K562 (cell line): ENCODE measurements around the gene DCAF10. TPM values are rescaled to one million over a fixed set of nuclear protein-coding genes. Genes with fewer than 3 reads are reported as not detected.

Experiments
- ATAC-seq: fragments of 200-7000 bp; cut with Tn5 transposase; 3 replicates; pipeline ENCODE4 v1.9.1; 2020; ENCODE audit warnings: moderate library complexity
- BruUV-seq: library from RNA; stranded (reverse); fragments of 400-500 nt; replicated peaks from 2 replicates; lab custom pipeline; 2021; lab: Mats Ljungman, UMichigan
- CTCF ChIA-PET: fragments of 300-600 bp; formaldehyde crosslinking; extraction: SDS; loops from one replicate; lab custom pipeline; 2021; ENCODE audit warnings: low intra/inter-chr PET ratio; lab: Yijun Ruan, JAX
- POLR2A ChIA-PET: fragments of 300-600, 350-650 bp; sonication (Branson Sonifier 250); formaldehyde crosslinking; extraction: SDS; loops from one replicate; lab custom pipeline; 2021; ENCODE audit warnings: antibody characterized with exemption, inconsistent platforms; lab: Yijun Ruan, JAX
- DNase-seq, 4 experiments: peaks; one replicate each; pipeline versions ENCODE4 v3.0.0 to v3.0.0-alpha.2; 2011 to 2018; ENCODE audit warnings: low spot score in 3 of 4, mixed read lengths in 3 of 4; ENCODE audit errors: extremely low read depth in 1 of 4
- FAIRE-seq: peaks from 2 replicates; lab custom pipeline; 2011; peaks lifted over from hg19 to GRCh38; lab: Jason Lieb, UNC
- H2AFZ ChIP-seq: 2 replicates; pipeline ENCODE4 v1.6.0; 2011; ENCODE audit warnings: low read depth, low read length, control low read depth, inconsistent platforms
- H3K27ac ChIP-seq: fragments of 200-600 bp; 3 replicates; pipeline ENCODE4 v1.8.0; 2011; ENCODE audit warnings: low read depth, mild to moderate bottlenecking, control low read depth, inconsistent platforms, low read length, moderate library complexity, mixed read lengths; ENCODE audit errors: extremely low read depth
- H3K27me3 ChIP-seq, 2 experiments: fragments of 300-600 bp in 1 of 2; 2 replicates in 1 of 2; 3 replicates in 1 of 2; pipeline versions ENCODE4 v1.6.0 to v1.8.0; 2011; ENCODE audit warnings: inconsistent platforms in 2 of 2, low read length in 2 of 2, mild to moderate bottlenecking in 1 of 2, mixed read lengths in 1 of 2, moderate library complexity in 1 of 2; ENCODE audit not compliant: control insufficient read depth in 2 of 2, insufficient read depth in 2 of 2
- H3K36me3 ChIP-seq: fragments of 300-600 bp; 3 replicates; pipeline ENCODE4 v1.8.0; 2011; ENCODE audit warnings: mild to moderate bottlenecking, low read length, inconsistent platforms; ENCODE audit not compliant: control insufficient read depth, insufficient read depth
- H3K4me1 ChIP-seq, 2 experiments: fragments of 200-600 bp in 1 of 2; replicated peaks in 1 of 2; 2 replicates in 1 of 2; 3 replicates in 1 of 2; pipeline versions ENCODE4 v1.5.1 to v1.8.0; 2011; ENCODE audit warnings: inconsistent platforms in 2 of 2, low read length in 2 of 2, mild to moderate bottlenecking in 1 of 2, mixed read lengths in 1 of 2, moderate library complexity in 1 of 2; ENCODE audit not compliant: control insufficient read depth in 2 of 2, insufficient read depth in 2 of 2
- H3K4me2 ChIP-seq: 2 replicates; pipeline ENCODE4 v1.6.1; 2011; ENCODE audit warnings: low read length, control low read depth, inconsistent platforms, mixed read lengths; ENCODE audit not compliant: insufficient read depth
- H3K4me3 ChIP-seq: fragments of 200-600 bp; sonication (generic), shearing (Covaris generic); 2 replicates; pipeline ENCODE4 v1.5.1; 2016; ENCODE audit warnings: control low read depth, inconsistent platforms
- H3K79me2 ChIP-seq: fragments of 200-600 bp; 3 replicates; pipeline ENCODE4 v1.8.0; 2011; ENCODE audit warnings: low read length, inconsistent platforms; ENCODE audit not compliant: control insufficient read depth, insufficient read depth
- H3K9ac ChIP-seq, 2 experiments: 2 replicates each; pipeline versions ENCODE4 v1.6.0 to v1.6.1; 2011; ENCODE audit warnings: low read depth in 2 of 2, low read length in 2 of 2, control low read depth in 1 of 2, inconsistent platforms in 1 of 2, mild to moderate bottlenecking in 1 of 2, mixed read lengths in 1 of 2; ENCODE audit not compliant: insufficient read depth in 1 of 2
- H3K9me1 ChIP-seq: one replicate; pipeline ENCODE4 v1.6.0; 2011; ENCODE audit warnings: inconsistent platforms, mild to moderate bottlenecking, low read length, moderate library complexity; ENCODE audit not compliant: control insufficient read depth, insufficient read depth
- H3K9me3 ChIP-seq: replicated peaks from 2 replicates; pipeline ENCODE4 v1.5.1; 2011; ENCODE audit warnings: low read depth, low read length, inconsistent platforms; ENCODE audit not compliant: control insufficient read depth, insufficient read depth
- H4K20me1 ChIP-seq: replicated peaks from 2 replicates; pipeline ENCODE4 v1.6.1; 2011; ENCODE audit warnings: low read length, inconsistent platforms, mixed read lengths; ENCODE audit not compliant: control insufficient read depth, insufficient read depth
- BACH1 ChIP-seq: fragments of 200-800 bp; sonication (Bioruptor generic); IDR thresholded peaks from 2 replicates; pipeline ENCODE4 v1.6.1; 2016; ENCODE audit warnings: missing genetic modification characterization, missing compliant biosample characterization
- CEBPB ChIP-seq: fragments of 450-650 bp; IDR thresholded peaks from 2 replicates; pipeline ENCODE4 v1.6.1; 2016; ENCODE audit warnings: missing genetic modification characterization, missing compliant biosample characterization
- NFYB ChIP-seq: IDR thresholded peaks from 2 replicates; pipeline ENCODE4 v1.6.1; 2011; ENCODE audit warnings: mild to moderate bottlenecking, moderate library complexity; ENCODE audit not compliant: insufficient read length; ENCODE audit errors: extremely low read depth
- PML ChIP-seq: IDR thresholded peaks from 2 replicates; pipeline ENCODE4 v1.6.1; 2012; ENCODE audit warnings: low read length, inconsistent platforms
- ZNF644 ChIP-seq: fragments of 200-800 bp; sonication (Bioruptor generic); IDR thresholded peaks from 2 replicates; pipeline ENCODE4 v1.6.1; 2016; ENCODE audit warnings: low read depth, missing genetic modification characterization, missing compliant biosample characterization
- WGBS: fragments of 100-300 bp; shearing (Covaris generic); methylation state at CpG from one replicate; pipeline ENCODE4 v1.1.6; 2016; ENCODE audit warnings: low coverage, mixed read lengths; ENCODE audit not compliant: insufficient coverage; ENCODE audit errors: missing lambda C conversion rate; 5-methylcytosine and 5-hydroxymethylcytosine counted together
- in situ Hi-C: fragments of 300-500 bp; cut with MboI; formaldehyde crosslinking; loops from 4 replicates; pipeline ENCODE4 v1.15.0; 2018; ENCODE audit warnings: inconsistent platforms, mixed read lengths
- intact Hi-C: fragments of 100-400 bp; cut with micrococcal nuclease; formaldehyde crosslinking; loops from 2 replicates; pipeline ENCODE4 v1.14.2; 2022
- polyA plus RNA-seq, 8 experiments: library from polyadenylated mRNA; depleted of rRNA in 4 of 8; stranded (reverse) in 5 of 8; unstranded in 3 of 8; fragments of >200 nt; fragmentation: Nextera tagmentation in 2 of 8; fragmentation: Illumina TruSeq in 1 of 8; extraction: Ambion mirVana in 2 of 8; extraction: Trizol in 1 of 8; gene quantifications; 2 replicates each; pipeline versions ENCODE4 v1.2.1 to v1.2.3, GENCODE V29; 2011 to 2014; ENCODE audit warnings: inconsistent platforms in 1 of 8, missing spikeins in 1 of 8
- total RNA-seq, 7 experiments: library from RNA; depleted of rRNA in 6 of 7; stranded (reverse); fragments of >200 nt in 6 of 7; fragmentation: Illumina TruSeq in 2 of 7; extraction: Trizol in 2 of 7; gene quantifications; 2 replicates each; pipeline versions ENCODE4 v1.2.1 to v1.2.3, GENCODE V29; 2011 to 2021; ENCODE audit warnings: low replicate concordance in 1 of 7
- TF ChIP-seq, protein P1 (sequence below): sonication (generic); formaldehyde crosslinking; IDR thresholded peaks from 2 replicates; pipeline ENCODE4 v1.9.0; 2022; ENCODE audit warnings: mild to moderate bottlenecking, missing genetic modification reagents
- TF ChIP-seq, protein P2 (sequence below): fragments of 450-650 bp; IDR thresholded peaks from 2 replicates; pipeline ENCODE4 v1.6.1; 2016

The DCAF10 gene
- total and polyA plus RNA-seq, 9 of the 15 experiments (the other 6 are each of a cell fraction or from before 2014, with no cell fraction given): 6.8 to 40.1 (median 16.9) TPM

- peaks cover 22 to 32% of the 10 kb centered on the region in 2 experiments for H3K4me1 ChIP-seq
- BruUV-seq: no TSS peak
- CTCF ChIA-PET: no interaction called here
Observed at GRCh38 chr9:37905776-37906175, 105.2 kb downstream of the DCAF10 start.

GRCh38 chr9:37906312-37907239 lies 106.0 kb downstream of the DCAF10 start:
- FAIRE-seq (no peak), ATAC-seq (no peak), DNase-seq (no peak)
- CTCF ChIA-PET: no interaction called here
- no peak overlapping the region for H3K27ac ChIP-seq
- no peak overlapping the region for H3K4me3 ChIP-seq
- peak overlapping the region; percentile 96; the same call in 1 of the 2 replicates for H3K4me2 ChIP-seq
- POLR2A ChIA-PET: interaction anchor here (0.6 to 1.2 kb wide), 2 partner anchors 437 to 464 kb away, joined by 3 to 4 read pairs; no protein-coding TSS in a partner anchor
- TF ChIP-seq, protein P1, sequence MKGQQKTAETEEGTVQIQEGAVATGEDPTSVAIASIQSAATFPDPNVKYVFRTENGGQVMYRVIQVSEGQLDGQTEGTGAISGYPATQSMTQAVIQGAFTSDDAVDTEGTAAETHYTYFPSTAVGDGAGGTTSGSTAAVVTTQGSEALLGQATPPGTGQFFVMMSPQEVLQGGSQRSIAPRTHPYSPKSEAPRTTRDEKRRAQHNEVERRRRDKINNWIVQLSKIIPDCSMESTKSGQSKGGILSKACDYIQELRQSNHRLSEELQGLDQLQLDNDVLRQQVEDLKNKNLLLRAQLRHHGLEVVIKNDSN: no peak
- TF ChIP-seq CEBPB (tag) (peak; percentile 59), ZNF644 (no peak), NFYB (peak; percentile 8)
- TF ChIP-seq, protein P2, sequence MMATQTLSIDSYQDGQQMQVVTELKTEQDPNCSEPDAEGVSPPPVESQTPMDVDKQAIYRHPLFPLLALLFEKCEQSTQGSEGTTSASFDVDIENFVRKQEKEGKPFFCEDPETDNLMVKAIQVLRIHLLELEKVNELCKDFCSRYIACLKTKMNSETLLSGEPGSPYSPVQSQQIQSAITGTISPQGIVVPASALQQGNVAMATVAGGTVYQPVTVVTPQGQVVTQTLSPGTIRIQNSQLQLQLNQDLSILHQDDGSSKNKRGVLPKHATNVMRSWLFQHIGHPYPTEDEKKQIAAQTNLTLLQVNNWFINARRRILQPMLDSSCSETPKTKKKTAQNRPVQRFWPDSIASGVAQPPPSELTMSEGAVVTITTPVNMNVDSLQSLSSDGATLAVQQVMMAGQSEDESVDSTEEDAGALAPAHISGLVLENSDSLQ: peak; percentile 20; the same call in 1 of the 2 replicates
- H2AFZ ChIP-seq: no peak overlapping the region
- no peaks in the 10 kb centered on the region for H3K9me1 ChIP-seq
- H3K4me1 ChIP-seq: peaks cover 22 to 32% of the 10 kb centered on the region in 2 experiments
- WGBS: 72% methylated on average over 10 of the region's 11 CpGs
- no peaks in the 10 kb centered on the region for H3K9me3 ChIP-seq
- H3K27me3 ChIP-seq: no peaks in the 10 kb centered on the region
- in situ Hi-C loops: loop anchor here (5.0 to 10.0 kb wide), 3 partner anchors 152 to 451 kb away; partner anchors contain the start of genes POLR1E and TRMT10B
- peaks cover 4% of the 10 kb centered on the region; the same call in 2 of the 3 replicates for H3K36me3 ChIP-seq
- BruUV-seq: no TSS peak
- H3K79me2 ChIP-seq: peaks cover 24% of the 10 kb centered on the region
- peak overlapping the region in 1 of 2 experiments; percentile 47; a peak in 1 of 4 replicates for H3K9ac ChIP-seq
- intact Hi-C loops: no loop called here
- no peaks in the 10 kb centered on the region for H4K20me1 ChIP-seq

More at GRCh38 chr9:37905776-37906175, 105.2 kb downstream of the DCAF10 start:
- no peak for DNase-seq
- Histone ChIP-seq H4K20me1 (no peaks in the 10 kb centered on the region), H3K9ac (no peak overlapping the region; a peak in 1 of 4 replicates), H3K4me3 (no peak overlapping the region), H3K9me1 (no peaks in the 10 kb centered on the region)
- intact Hi-C loops: loop anchor here (2.0 kb wide), 3 partner anchors 159 to 487 kb away; partner anchors contain the start of gene ALDH1B1
- 68% methylated on average over 4 of the region's 4 CpGs for WGBS
- POLR2A ChIA-PET: interaction anchor here (0.7 to 1.2 kb wide), 3 partner anchors 11 to 465 kb away, joined by 3 to 4 read pairs (median 4); no protein-coding TSS in a partner anchor
- TF ChIP-seq PML (0 out of 2 replicates have a peak, but pooled peaks have one; percentile 0), BACH1 (tag) (no peak)
- TF ChIP-seq, all 486 proteins: peak for 1
- no peak for ATAC-seq
- in situ Hi-C loops: loop anchor here (5.0 to 10.0 kb wide), 3 partner anchors 151 to 452 kb away; partner anchors contain the start of genes POLR1E and TRMT10B
- no peak overlapping the region for H2AFZ ChIP-seq
- no peak overlapping the region for H3K27ac ChIP-seq
- H3K4me2 ChIP-seq: peak overlapping the region; percentile 96; the same call in 1 of the 2 replicates
- H3K79me2 ChIP-seq: peaks cover 31% of the 10 kb centered on the region
- H3K36me3 ChIP-seq: peaks cover 9% of the 10 kb centered on the region; the same call in 2 of the 3 replicates
- H3K27me3 ChIP-seq: no peaks in the 10 kb centered on the region
- FAIRE-seq: no peak
- no peaks in the 10 kb centered on the region for H3K9me3 ChIP-seq
